Heart left ventricle (tissue), 16 donors: ENCODE results near the gene OPCML. TPM values are rescaled to one million over a fixed set of nuclear protein-coding genes. Genes with fewer than 3 reads are reported as not detected.

Experiments used
- ATAC-seq, 4 donors: fragments of 200-7000 bp; cut with Tn5 transposase; one replicate each; pipeline ENCODE4 v1.9.1; 2020 to 2022; ENCODE audit warnings: moderate library complexity in 4 of 4, mild to moderate bottlenecking in 3 of 4, moderate number of reproducible peaks in 1 of 4
- DNase-seq, 5 donors: peaks; one replicate each; pipeline ENCODE4 v3.0.0-alpha.2; 2020
- H3K27ac ChIP-seq, 12 donors: fragments of 200-600 bp; sonication (generic) in 4 of 12; one replicate each; pipeline versions ENCODE4 v1.5.0 to v1.8.0; 2016 to 2022; ENCODE audit warnings: mild to moderate bottlenecking in 2 of 12
- H3K27me3 ChIP-seq, 9 donors: fragments of 200-600 bp; sonication (generic) in 2 of 9; one replicate each; pipeline versions ENCODE4 v1.5.1 to v1.8.0; 2016 to 2022; ENCODE audit warnings: mild to moderate bottlenecking in 3 of 9
- H3K36me3 ChIP-seq, 9 donors: fragments of 200-600 bp; sonication (generic) in 2 of 9; one replicate each; pipeline versions ENCODE4 v1.5.0 to v1.8.0; 2018 to 2022; ENCODE audit warnings: mild to moderate bottlenecking in 2 of 9
- H3K4me1 ChIP-seq, 12 donors: fragments of 200-600 bp; sonication (generic) in 4 of 12; one replicate each; pipeline versions ENCODE4 v1.5.0 to v1.8.0; 2016 to 2022; ENCODE audit warnings: mild to moderate bottlenecking in 3 of 12
- H3K4me3 ChIP-seq, 12 donors: fragments of 200-600 bp; sonication (generic) in 4 of 12; one replicate each; pipeline versions ENCODE4 v1.5.0 to v1.8.0; 2017 to 2022; ENCODE audit warnings: mild to moderate bottlenecking in 9 of 12, moderate library complexity in 4 of 12
- H3K9me3 ChIP-seq, 12 donors: fragments of 200-600 bp; sonication (generic) in 4 of 12; one replicate each; pipeline versions ENCODE4 v1.5.0 to v1.8.0; 2016 to 2022; ENCODE audit warnings: mild to moderate bottlenecking in 1 of 12
- POLR2A ChIP-seq, 2 donors: fragments of 450-650 bp; IDR thresholded peaks; one replicate each; pipeline ENCODE4 v1.6.1; 2017; ENCODE audit warnings: antibody characterized with exemption in 2 of 2, mild to moderate bottlenecking in 2 of 2, moderate library complexity in 2 of 2
- WGBS, 4 donors: extraction: QIAGEN DNeasy Blood & Tissue Kit in 2 of 4; methylation state at CpG; one replicate each; pipeline versions ENCODE4 v1.1.5 to v1.1.7; 2013 to 2018; 5-methylcytosine and 5-hydroxymethylcytosine counted together
- intact Hi-C, 10 donors: fragments of 100-400 bp; cut with DNase I; formaldehyde crosslinking; loops; one replicate each; pipeline versions ENCODE4 v1.11.1 to v1.14.2; 2022
- polyA plus RNA-seq, 2 donors: library from polyadenylated mRNA; stranded (reverse); fragments of 200-250 nt; gene quantifications; one replicate each; pipeline ENCODE4 v1.2.3, GENCODE V29; 2013
- total RNA-seq, 9 donors: library from RNA; depleted of rRNA in 2 of 9; stranded (reverse); fragments of >200 nt in 2 of 9; fragmentation: NEBNext Ultra II Directional in 3 of 9; extraction: Animal tissue kit (Norgen Biotek cat#: 25700) in 3 of 9; gene quantifications; one replicate each; pipeline versions ENCODE4 v1.1.0 to v1.2.4, GENCODE V29; 2016 to 2023
- TF ChIP-seq, protein P1 (sequence below), 12 donors: fragments of 200-600 bp; sonication (generic) in 4 of 12; IDR thresholded peaks; one replicate each; pipeline versions ENCODE4 v1.5.0 to v1.8.0; 2018 to 2022; ENCODE audit warnings: antibody characterized with exemption in 12 of 12, mild to moderate bottlenecking in 5 of 12
- donor health status: ischemic (EF 13 %, LVEDD 7.1; RV severe dilation, severe dysfunction).
- donor health status: healthy with polysubstance abuse.
- donor health status: DM: no; HTN: yes; CAD: no.
- donor health status: DM: no; HTN: no; CAD: no.
- donor health status: ischemic (EF 25% LVEDD 6.9; RV normal size, moderate dysfunction).
- donor health status: ischemic (EF 25% LVEDD 5.7; RV mildly dilated, moderate dysfunction).
- donor health status: healthy.
- donor health status: DM: yes; HTN: yes; CAD: no.
- donor health status: ischemic (EF 35%, LVEDD 5.7; RV mildly dilated, moderate dysfunction).
- donor health status: nonischemic (EF 11% LVEDD 7.7; RV severe dilation, severe dysfunction).
- donor health status: DM: yes; HTN: yes; CAD: no.
- donor health status: PGD.
- donor health status: ischemic (EF 29% LVEDD 5.4; RV normal size, mild dysfunction).
- donor health status: nonischemic (EF 23%, LVEDD 6.1; RV moderate dilation, normal function).

OPCML gene
- total and polyA plus RNA-seq, 11 donors = 0.04 to 1.3 (median 0.23) TPM; not detected in 3

DNA sequence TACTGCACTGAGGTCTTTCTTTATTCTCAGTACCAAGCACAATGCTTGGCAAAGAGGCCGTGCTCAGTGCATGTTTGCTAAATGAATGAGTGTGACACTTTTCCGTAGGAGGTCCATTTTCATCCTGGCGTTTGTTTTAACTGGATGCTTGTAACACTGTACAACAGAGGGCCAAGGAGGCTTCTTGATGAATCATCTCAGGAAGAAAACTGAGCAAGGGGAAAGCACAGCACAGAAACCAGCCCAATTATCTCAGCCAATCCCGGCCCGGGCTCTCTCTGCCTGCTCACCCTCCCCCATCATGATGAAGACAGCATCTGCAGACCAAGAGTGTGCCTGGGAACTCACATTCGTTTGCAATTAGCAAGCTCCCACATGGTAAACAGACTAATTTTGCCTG is 570.3 kb downstream of the OPCML start:
- TF ChIP-seq, protein P1, sequence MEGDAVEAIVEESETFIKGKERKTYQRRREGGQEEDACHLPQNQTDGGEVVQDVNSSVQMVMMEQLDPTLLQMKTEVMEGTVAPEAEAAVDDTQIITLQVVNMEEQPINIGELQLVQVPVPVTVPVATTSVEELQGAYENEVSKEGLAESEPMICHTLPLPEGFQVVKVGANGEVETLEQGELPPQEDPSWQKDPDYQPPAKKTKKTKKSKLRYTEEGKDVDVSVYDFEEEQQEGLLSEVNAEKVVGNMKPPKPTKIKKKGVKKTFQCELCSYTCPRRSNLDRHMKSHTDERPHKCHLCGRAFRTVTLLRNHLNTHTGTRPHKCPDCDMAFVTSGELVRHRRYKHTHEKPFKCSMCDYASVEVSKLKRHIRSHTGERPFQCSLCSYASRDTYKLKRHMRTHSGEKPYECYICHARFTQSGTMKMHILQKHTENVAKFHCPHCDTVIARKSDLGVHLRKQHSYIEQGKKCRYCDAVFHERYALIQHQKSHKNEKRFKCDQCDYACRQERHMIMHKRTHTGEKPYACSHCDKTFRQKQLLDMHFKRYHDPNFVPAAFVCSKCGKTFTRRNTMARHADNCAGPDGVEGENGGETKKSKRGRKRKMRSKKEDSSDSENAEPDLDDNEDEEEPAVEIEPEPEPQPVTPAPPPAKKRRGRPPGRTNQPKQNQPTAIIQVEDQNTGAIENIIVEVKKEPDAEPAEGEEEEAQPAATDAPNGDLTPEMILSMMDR (IDR thresholded peaks at IDR 0.05) = no peak
- TF ChIP-seq POLR2A (IDR thresholded peaks at IDR 0.05) = no peak
- H3K4me3 ChIP-seq = no peak overlapping the region
- WGBS, 4 donors = 33 to 53% (median 48%) methylated on average over 6 of the region's 6 CpGs
- DNase-seq (no peak), ATAC-seq (no peak)
- intact Hi-C loops = no loop called here
- peaks cover 0 to 5% (median 0%) of the 10 kb centered on the region in 12 donors for H3K4me1 ChIP-seq
- H3K27ac ChIP-seq = no peak overlapping the region
- H3K27me3 ChIP-seq = peaks cover 0 to 16% (median 0%) of the 10 kb centered on the region in 9 donors
- peaks cover 0 to 9% (median 0%) of the 10 kb centered on the region in 12 donors for H3K9me3 ChIP-seq
- H3K36me3 ChIP-seq = no peaks in the 10 kb centered on the region

DNA sequence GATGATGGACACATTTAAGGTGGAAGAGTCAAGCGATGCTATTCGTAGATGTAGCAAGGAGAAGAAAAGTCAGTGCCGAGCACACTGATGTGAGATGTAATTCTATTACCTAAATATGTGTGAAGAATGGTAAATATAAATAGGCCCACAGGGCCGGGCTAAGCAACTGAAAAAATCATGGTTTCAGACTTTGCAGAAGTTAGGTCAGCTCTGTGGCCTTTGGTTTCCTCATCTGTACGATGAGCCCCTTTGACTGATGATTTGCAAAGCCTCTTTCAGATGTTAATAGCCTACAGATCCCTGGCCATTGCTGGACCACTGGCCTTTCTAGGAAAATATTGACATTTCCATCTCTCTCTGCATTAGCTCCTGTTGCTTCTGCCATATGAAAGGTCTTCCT is 570.8 kb downstream of the OPCML start:
- Histone ChIP-seq H3K4me3 (no peak overlapping the region), H3K36me3 (no peaks in the 10 kb centered on the region), H3K27me3 (peaks cover 0 to 16% (median 0%) of the 10 kb centered on the region in 9 donors), H3K27ac (no peak overlapping the region), H3K4me1 (peaks cover 0 to 5% (median 0%) of the 10 kb centered on the region in 12 donors), H3K9me3 (peaks cover 0 to 9% (median 0%) of the 10 kb centered on the region in 12 donors)
- TF ChIP-seq, protein P1 (IDR thresholded peaks at IDR 0.05) = no peak
- TF ChIP-seq POLR2A (IDR thresholded peaks at IDR 0.05) = no peak
- DNase-seq = no peak
- intact Hi-C loops = no loop called here
- no peak for ATAC-seq
- WGBS, 4 donors = 86 to 89% (median 86%) methylated on average over 5 of the region's 5 CpGs

DNA sequence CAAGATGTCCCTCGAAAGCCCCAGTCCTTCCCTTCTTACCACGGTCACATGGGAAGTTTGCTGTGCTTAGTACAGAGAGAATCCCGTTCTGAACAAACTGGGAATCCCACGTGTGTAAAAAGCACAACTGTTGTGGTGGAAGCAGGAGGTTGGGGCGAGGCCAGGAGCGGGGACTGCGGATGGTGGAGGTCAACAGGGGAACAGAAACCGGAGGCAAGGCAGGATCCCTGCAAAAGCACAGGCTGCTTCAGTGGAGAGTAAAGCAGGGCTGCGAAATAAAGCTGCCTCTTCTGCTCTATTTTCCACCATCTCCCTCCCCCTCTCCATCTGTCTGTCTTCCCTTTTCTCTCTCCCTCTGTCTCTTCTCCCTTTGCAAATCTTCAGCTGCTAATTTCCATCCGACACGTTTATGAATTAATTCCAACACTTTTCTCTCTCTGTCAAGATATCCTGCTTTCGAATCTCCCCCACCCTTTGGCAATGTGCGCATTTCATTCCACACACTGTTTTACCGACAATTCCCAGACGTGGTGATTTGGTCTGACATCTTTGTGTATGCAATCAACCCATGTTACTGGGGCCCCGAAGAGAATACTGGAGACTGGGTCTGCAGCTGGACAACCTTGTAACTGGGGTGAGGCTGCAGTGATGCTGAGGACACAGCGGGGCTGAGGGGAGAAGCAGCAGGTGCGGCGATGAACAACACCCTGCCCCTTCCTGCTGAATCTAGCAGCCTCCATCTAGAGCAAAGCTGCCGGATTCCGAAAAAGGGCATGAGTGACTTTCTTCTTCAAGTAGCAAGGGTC is 571.8 kb downstream of the OPCML start:
- DNase-seq (peak in 1 of 5 donors; percentile 59), ATAC-seq (no peak)
- Histone ChIP-seq H3K9me3 (peaks cover 0 to 6% (median 0%) of the 10 kb centered on the region in 12 donors), H3K4me1 (peaks cover 0 to 5% (median 0%) of the 10 kb centered on the region in 12 donors), H3K4me3 (no peak overlapping the region), H3K27me3 (peaks cover 0 to 16% (median 0%) of the 10 kb centered on the region in 9 donors), H3K36me3 (no peaks in the 10 kb centered on the region), H3K27ac (no peak overlapping the region)
- no peak for TF ChIP-seq POLR2A (IDR thresholded peaks at IDR 0.05)
- TF ChIP-seq, protein P1 (IDR thresholded peaks at IDR 0.05) = no peak
- WGBS, 4 donors = 56 to 66% (median 62%) methylated on average over 21 of the region's 21 CpGs
- intact Hi-C loops = no loop called here

DNA sequence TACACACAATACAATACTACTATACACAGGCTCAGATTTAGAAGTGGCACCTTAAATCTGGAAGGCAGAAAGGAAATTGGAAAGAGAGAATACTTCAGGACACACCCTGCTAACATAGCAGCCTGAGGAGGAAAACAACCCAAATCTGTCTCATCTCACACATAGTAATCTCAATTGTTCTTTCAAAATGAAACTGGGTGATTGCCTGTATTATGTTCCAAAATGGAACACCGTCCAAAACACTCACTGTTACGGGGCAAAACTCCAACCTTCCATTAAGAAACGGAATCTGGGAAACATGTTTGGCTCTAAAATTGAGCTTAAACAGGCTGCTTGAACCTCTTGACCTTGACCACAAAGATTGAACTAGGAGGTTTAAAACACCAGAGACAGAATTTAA is 572.6 kb downstream of the OPCML start:
- intact Hi-C loops = no loop called here
- H3K4me3 ChIP-seq = no peak overlapping the region
- ATAC-seq (no peak), DNase-seq (no peak)
- H3K36me3 ChIP-seq = no peaks in the 10 kb centered on the region
- peaks cover 0 to 16% (median 0%) of the 10 kb centered on the region in 9 donors for H3K27me3 ChIP-seq
- no peak overlapping the region for H3K27ac ChIP-seq
- H3K4me1 ChIP-seq = peaks cover 0 to 5% (median 0%) of the 10 kb centered on the region in 12 donors
- peaks cover 0 to 4% (median 0%) of the 10 kb centered on the region in 12 donors for H3K9me3 ChIP-seq
- no peak for TF ChIP-seq POLR2A (IDR thresholded peaks at IDR 0.05)
- TF ChIP-seq, protein P1 (IDR thresholded peaks at IDR 0.05) = no peak
- WGBS, 4 donors = 41 to 69% (median 50%) methylated on average over 3 of the region's 3 CpGs
